GM13976 (cell line): Measurements from ENCODE around the gene TCEAL3.
A peak's percentile ranks its signal among the peaks of the same experiment; 100 is the strongest.

Experiments
- DNase-seq: peaks from one replicate; pipeline ENCODE4 v3.0.0; 2012; ENCODE audit warnings: low spot score
- in situ Hi-C: fragments of 300-500 bp; cut with MboI; formaldehyde crosslinking; loops from one replicate; pipeline ENCODE4 v1.12.0; 2022; ENCODE audit warnings: low sequenced_read_pairs, mixed read lengths, inconsistent platforms; ENCODE audit not compliant: unreplicated experiment
- TF ChIP-seq, protein P1 (sequence below): IDR thresholded peaks from 2 replicates; pipeline ENCODE4 v1.5.1; 2012; ENCODE audit warnings: borderline replicate concordance, mild to moderate bottlenecking; ENCODE audit not compliant: insufficient read depth; ENCODE audit errors: extremely low read depth, missing control alignments, control extremely low read depth

Gene TCEAL3, protein sequence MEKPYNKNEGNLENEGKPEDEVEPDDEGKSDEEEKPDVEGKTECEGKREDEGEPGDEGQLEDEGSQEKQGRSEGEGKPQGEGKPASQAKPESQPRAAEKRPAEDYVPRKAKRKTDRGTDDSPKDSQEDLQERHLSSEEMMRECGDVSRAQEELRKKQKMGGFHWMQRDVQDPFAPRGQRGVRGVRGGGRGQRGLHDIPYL

GRCh38 chrX:103607364-103608305, at the start of gene TCEAL3:
Gene TCEAL3, plus strand, starts transcription at chrX:103607963. Its CDS starts 1,102 bp downstream, at chrX:103609065.
- peak; percentile 39 for DNase-seq
- in situ Hi-C loops, result no loop called here
- TF ChIP-seq, protein P1, sequence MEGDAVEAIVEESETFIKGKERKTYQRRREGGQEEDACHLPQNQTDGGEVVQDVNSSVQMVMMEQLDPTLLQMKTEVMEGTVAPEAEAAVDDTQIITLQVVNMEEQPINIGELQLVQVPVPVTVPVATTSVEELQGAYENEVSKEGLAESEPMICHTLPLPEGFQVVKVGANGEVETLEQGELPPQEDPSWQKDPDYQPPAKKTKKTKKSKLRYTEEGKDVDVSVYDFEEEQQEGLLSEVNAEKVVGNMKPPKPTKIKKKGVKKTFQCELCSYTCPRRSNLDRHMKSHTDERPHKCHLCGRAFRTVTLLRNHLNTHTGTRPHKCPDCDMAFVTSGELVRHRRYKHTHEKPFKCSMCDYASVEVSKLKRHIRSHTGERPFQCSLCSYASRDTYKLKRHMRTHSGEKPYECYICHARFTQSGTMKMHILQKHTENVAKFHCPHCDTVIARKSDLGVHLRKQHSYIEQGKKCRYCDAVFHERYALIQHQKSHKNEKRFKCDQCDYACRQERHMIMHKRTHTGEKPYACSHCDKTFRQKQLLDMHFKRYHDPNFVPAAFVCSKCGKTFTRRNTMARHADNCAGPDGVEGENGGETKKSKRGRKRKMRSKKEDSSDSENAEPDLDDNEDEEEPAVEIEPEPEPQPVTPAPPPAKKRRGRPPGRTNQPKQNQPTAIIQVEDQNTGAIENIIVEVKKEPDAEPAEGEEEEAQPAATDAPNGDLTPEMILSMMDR, result no peak

DNA sequence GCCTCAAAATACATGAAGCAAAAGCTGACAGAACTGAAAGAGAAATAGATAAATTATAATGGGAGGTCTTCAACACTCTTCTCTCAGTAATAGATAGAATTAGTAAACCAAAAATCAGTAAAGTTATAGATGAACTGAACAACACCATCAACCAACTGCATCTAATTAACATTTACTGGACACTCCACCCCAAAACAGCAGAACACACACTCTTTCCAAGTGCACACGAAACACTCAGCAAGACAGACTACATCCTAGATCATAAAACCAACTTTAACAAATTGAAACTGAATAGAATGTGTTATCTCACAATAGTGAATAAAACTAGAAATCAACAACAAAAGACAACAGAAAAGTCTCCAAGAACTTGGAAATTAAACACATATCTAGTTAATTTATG, 47.5 kb upstream of the TCEAL3 start:
- DNase-seq, result no peak
- in situ Hi-C loops, result no loop called here
- TF ChIP-seq, protein P1, result no peak

- TF ChIP-seq, protein P1, result no peak
- DNase-seq, result no peak
- in situ Hi-C loops, result no loop called here
These were observed 45.0 kb upstream of the TCEAL3 start for GRCh38 chrX:103562801-103563200.

DNA sequence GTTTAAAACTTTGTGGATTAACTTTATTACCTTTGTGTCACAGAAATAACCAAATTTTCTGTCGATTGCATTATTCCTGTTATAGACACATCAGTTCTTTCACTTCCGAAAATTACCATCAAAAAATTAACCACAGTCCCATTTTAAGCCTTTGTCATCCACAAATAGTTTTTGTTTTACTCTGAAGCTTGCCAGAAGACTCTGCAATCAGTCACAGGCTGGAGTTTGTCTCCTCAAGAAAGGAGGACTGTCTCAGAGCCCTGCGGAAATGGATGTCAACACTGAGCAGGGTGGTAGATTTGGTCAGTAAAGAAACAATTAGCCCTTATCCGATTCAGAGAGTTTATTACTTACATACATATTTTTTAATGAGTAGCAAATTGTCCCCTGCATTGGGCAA, 42.6 kb upstream of the TCEAL3 start:
- no peak for DNase-seq
- in situ Hi-C loops, result no loop called here
- TF ChIP-seq, protein P1, result no peak

- in situ Hi-C loops, result no loop called here
- TF ChIP-seq, protein P1, result no peak
- no peak for DNase-seq
These were observed 42.0 kb upstream of the TCEAL3 start for GRCh38 chrX:103565752-103566151.

- in situ Hi-C loops, result no loop called here
- TF ChIP-seq, protein P1, result no peak
- DNase-seq, result no peak
These were observed 36.6 kb upstream of the TCEAL3 start for GRCh38 chrX:103571121-103571520.
